Mesothelial cell of epicardium (in vitro differentiated cells): Measurements from ENCODE around the gene GALK1. TPM values are rescaled to one million over a fixed set of nuclear protein-coding genes. Genes with fewer than 3 reads are reported as not detected.
A peak's percentile ranks its signal among the peaks of the same experiment; 100 is the strongest.

Experiments
- DNase-seq, 2 experiments: peaks; one replicate each; pipeline ENCODE4 v3.0.0; 2021; ENCODE audit warnings: low spot score in 2 of 2; ENCODE audit not compliant: unreplicated experiment in 2 of 2
- H3K27ac Mint-ChIP-seq: 2 replicates; pipeline ENCODE4 v1.8.0; 2021; ENCODE audit warnings: mixed read lengths
- H3K27me3 Mint-ChIP-seq: 2 replicates; pipeline ENCODE4 v1.8.0; 2021; ENCODE audit warnings: low read depth, mixed read lengths
- H3K36me3 Mint-ChIP-seq: 2 replicates; pipeline ENCODE4 v1.8.0; 2021; ENCODE audit warnings: mixed read lengths
- H3K4me1 Mint-ChIP-seq: 2 replicates; pipeline ENCODE4 v1.8.0; 2021; ENCODE audit warnings: mixed read lengths
- H3K4me3 Mint-ChIP-seq: 2 replicates; pipeline ENCODE4 v1.8.0; 2021; ENCODE audit warnings: mild to moderate bottlenecking, moderate library complexity, mixed read lengths
- H3K9me3 Mint-ChIP-seq: 2 replicates; pipeline ENCODE4 v1.8.0; 2021; ENCODE audit warnings: mixed read lengths
- total RNA-seq: library from RNA; stranded (reverse); gene quantifications from 3 replicates; pipeline ENCODE4 v1.2.1, GENCODE V29; 2021
- TF ChIP-seq, protein P1 (sequence below): fragments of 200-600 bp; sonication (generic); IDR thresholded peaks from one replicate; pipeline ENCODE4 v1.5.0; 2021; ENCODE audit warnings: antibody characterized with exemption; ENCODE audit not compliant: unreplicated experiment

GALK1 gene
- total RNA-seq, 1 donor from 2014 or later, result 32.1 TPM

DNA sequence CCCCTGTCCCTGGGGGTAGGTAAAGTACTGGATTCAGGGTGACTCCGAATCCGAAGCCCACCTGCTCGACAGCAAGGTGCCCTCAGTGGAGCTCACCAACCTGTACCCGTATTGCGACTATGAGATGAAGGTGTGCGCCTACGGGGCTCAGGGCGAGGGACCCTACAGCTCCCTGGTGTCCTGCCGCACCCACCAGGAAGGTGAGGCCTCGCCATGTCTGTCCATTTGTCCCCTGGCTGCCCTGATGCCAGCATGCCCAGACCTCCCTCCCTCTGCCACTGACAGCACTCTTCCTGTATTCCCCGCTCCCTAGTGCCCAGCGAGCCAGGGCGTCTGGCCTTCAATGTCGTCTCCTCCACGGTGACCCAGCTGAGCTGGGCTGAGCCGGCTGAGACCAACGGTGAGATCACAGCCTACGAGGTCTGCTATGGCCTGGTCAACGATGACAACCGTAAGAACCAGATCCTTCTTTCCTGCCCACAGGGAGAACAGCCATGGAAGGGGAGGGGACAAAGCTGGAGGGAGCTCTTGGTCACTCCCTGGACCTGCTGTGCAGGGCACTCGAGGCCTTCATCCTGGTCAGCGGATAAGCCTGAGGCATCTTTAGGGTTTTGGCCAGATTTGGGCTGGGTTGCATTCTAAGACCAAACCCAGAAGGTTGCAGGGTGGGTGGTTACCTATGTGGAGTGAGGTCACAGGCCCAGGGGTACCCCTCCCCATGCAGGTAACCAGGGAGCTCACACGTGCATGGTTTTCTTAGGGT lies 14.2 kb downstream of the GALK1 start:
- Mint-ChIP-seq H3K9me3 (no peaks in the 10 kb centered on the region), H3K4me1 (peaks cover 7% of the 10 kb centered on the region), H3K4me3 (no peak overlapping the region), H3K36me3 (peaks cover 14% of the 10 kb centered on the region), H3K27me3 (no peaks in the 10 kb centered on the region), H3K27ac (no peak overlapping the region)
- DNase-seq, result no peak
- TF ChIP-seq, protein P1, sequence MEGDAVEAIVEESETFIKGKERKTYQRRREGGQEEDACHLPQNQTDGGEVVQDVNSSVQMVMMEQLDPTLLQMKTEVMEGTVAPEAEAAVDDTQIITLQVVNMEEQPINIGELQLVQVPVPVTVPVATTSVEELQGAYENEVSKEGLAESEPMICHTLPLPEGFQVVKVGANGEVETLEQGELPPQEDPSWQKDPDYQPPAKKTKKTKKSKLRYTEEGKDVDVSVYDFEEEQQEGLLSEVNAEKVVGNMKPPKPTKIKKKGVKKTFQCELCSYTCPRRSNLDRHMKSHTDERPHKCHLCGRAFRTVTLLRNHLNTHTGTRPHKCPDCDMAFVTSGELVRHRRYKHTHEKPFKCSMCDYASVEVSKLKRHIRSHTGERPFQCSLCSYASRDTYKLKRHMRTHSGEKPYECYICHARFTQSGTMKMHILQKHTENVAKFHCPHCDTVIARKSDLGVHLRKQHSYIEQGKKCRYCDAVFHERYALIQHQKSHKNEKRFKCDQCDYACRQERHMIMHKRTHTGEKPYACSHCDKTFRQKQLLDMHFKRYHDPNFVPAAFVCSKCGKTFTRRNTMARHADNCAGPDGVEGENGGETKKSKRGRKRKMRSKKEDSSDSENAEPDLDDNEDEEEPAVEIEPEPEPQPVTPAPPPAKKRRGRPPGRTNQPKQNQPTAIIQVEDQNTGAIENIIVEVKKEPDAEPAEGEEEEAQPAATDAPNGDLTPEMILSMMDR, result no peak

DNA sequence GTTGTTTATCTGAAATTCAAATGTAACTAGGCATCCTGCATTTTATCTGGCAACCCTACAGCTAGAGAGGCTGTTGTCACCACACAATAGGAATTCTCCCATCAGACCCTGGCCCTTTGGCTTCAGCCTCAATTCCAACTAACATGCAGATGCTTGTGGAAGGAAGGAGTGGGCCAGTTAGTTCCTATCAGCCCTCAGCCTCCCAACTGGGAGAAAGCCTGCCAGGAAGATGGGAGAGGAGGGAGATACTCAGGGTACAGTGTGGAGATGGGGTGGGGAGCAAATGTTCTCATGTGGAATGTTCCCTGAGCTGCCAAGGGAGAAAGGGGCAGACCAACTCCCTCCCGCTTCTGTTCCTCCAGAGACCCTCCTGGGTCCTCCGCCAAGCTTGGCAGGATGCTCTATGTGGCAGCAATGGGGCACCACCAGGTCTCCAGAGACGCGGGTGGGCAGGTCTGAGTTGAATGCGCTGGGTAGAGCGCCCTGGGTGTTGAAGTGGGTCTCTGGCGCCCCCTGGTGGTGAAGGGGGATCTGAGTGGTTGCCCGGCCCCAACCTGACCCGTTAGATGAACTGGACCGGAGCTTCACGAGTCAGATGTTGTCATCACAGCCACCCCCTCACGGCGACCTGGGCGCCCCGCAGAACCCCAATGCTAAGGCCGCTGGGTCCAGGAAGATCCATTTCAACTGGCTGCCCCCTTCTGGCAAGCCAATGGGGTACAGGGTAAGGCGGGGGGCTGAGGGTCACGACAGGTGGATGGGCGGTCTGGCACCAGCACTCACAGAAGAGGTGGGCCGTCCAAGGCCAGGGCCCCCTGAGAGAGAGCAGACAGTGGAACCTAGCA lies 15.2 kb downstream of the GALK1 start:
- Mint-ChIP-seq H3K4me1 (peaks cover 4% of the 10 kb centered on the region), H3K27ac (no peak overlapping the region), H3K36me3 (peaks cover 14% of the 10 kb centered on the region), H3K4me3 (no peak overlapping the region), H3K9me3 (no peaks in the 10 kb centered on the region), H3K27me3 (no peaks in the 10 kb centered on the region)
- TF ChIP-seq, protein P1, result peak; percentile 98
- peak; percentile 84 to 91 for DNase-seq

DNA sequence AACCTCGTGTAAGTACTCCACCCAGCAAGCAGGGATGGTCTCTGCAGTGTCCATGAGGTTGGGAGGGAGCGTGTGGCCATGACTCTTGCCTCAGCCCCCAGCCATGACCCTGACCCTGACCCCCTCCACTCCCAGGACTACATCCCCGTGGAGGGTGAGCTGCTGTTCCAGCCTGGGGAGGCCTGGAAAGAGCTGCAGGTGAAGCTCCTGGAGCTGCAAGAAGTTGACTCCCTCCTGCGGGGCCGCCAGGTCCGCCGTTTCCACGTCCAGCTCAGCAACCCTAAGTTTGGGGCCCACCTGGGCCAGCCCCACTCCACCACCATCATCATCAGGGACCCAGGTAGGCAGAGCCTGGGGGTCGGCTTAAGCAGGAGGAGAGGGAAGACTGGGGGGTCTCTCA lies 16.3 kb downstream of the GALK1 start:
- H3K4me1 Mint-ChIP-seq, result no peaks in the 10 kb centered on the region
- TF ChIP-seq, protein P1, result no peak
- H3K4me3 Mint-ChIP-seq, result no peak overlapping the region
- H3K27me3 Mint-ChIP-seq, result no peaks in the 10 kb centered on the region
- H3K9me3 Mint-ChIP-seq, result no peaks in the 10 kb centered on the region
- H3K36me3 Mint-ChIP-seq, result peaks cover 14% of the 10 kb centered on the region
- no peak for DNase-seq
- no peak overlapping the region for H3K27ac Mint-ChIP-seq

DNA sequence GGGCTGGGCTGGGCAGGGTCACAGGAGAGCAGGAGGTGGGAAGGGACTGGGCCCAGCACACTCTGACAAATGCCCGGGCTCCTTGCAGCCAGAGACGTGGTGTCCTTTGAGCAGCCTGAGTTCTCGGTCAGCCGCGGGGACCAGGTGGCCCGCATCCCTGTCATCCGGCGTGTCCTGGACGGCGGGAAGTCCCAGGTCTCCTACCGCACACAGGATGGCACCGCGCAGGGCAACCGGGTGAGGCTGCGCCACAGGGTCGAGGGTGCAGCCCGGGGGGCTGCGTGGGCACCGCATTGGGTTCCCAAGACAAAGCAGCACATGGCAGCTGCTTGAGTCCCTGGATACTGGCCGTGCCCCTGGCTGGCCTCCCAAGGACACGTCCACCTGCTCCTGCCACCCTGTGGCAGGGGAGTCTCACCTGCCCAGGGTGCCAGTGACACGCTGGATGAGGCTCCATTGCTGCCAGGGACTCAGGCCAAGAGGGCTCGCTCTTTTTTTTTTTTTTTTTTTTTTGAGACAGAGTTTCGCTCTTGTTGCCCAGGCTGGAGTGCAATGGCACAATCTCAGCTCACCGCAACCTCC lies 21.3 kb downstream of the GALK1 start:
- no peaks in the 10 kb centered on the region for H3K27me3 Mint-ChIP-seq
- no peak overlapping the region for H3K27ac Mint-ChIP-seq
- DNase-seq, result no peak
- H3K4me1 Mint-ChIP-seq, result no peaks in the 10 kb centered on the region
- peaks cover 7% of the 10 kb centered on the region for H3K36me3 Mint-ChIP-seq
- H3K9me3 Mint-ChIP-seq, result no peaks in the 10 kb centered on the region
- H3K4me3 Mint-ChIP-seq, result no peak overlapping the region
- TF ChIP-seq, protein P1, result no peak

DNA sequence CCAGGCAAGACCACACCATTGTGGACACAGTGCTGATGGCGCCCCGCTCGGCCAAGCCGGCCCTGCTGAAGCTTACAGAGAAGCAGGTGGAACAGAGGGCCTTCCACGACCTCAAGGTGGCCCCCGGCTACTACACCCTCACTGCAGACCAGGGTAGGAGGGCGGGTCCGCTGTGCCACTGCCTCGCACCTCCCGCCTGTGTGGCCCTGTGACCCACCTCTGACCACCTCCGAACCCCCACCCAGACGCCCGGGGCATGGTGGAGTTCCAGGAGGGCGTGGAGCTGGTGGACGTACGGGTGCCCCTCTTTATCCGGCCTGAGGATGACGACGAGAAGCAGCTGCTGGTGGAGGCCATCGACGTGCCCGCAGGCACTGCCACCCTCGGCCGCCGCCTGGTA lies 22.7 kb downstream of the GALK1 start:
- Mint-ChIP-seq H3K4me1 (no peaks in the 10 kb centered on the region), H3K36me3 (peaks cover 4% of the 10 kb centered on the region), H3K27ac (no peak overlapping the region), H3K27me3 (no peaks in the 10 kb centered on the region), H3K4me3 (no peak overlapping the region), H3K9me3 (no peaks in the 10 kb centered on the region)
- TF ChIP-seq, protein P1, result no peak
- no peak for DNase-seq
